NCI-H2171 (cell line): ENCODE results near the gene PLD5.

ENCODE experiments used
- DNase-seq: peaks from one replicate; lab custom pipeline; 2025; lab: John Stamatoyannopoulos, UW

The PLD5 gene

DNA sequence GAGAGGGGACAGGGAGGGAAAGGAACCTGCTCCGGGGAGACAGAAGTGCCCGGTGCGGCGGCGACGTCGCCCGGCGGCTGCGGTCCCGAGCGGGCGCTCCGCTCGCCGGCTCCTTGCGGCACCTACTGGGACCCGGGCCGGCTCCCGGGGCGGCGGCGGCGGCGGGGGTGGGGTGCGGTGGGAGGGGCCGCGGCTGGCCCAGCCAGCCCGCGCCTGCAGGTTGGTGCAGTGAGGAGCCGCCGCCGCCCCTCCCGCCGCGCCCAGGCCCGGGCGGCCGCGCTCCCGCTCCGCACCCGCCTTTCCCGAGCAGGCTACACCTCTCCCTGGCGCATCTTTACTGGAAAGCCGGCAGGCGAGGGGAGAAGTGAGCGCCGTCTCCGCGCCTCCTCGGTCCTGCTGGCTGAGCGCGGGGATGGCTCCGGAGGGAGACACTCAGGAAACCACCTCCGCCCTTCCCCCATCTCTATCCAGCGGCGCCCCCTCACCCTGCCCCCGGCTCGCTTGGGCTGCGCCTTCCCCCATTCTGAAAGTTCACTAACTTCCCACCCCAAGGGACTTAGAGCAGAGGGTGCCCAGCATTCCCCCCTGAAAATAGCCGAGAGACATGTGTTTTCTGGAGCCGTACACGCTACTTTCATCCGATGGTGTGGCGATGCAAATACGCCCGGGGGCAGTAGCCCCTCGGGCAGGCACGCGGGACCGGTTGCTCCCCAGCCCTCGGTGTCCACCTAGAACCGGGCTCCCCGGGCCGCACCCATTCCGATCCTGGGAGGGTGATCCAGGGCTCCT is at the start of gene PLD5:
TSS of gene PLD5 (minus strand) at position 127 of the 789 bp plus-strand sequence.
- DNase-seq, result peak; percentile 58

DNA sequence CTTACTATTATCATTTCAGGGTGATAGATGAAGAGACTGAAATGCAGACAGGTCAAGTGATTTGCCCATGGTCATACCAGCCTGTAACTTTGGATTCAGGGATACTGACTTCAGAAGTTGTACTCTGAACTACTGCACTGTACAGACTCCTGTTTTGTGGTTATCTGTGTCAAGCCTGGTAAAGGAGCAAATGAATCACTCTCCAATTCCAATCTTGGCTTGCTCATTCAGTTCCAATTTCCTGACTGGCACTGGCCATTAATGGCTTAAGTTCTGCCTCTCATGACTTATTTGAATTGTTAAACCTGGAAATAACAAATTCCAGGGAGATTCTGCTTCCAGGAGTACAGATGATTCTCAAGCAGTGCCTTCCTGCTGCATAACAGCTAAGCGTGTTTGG is 45.4 kb upstream of the PLD5 start:
- no peak for DNase-seq

- no peak for DNase-seq
Observed at GRCh38 chr1:242568666-242569065, 44.2 kb upstream of the PLD5 start.

- DNase-seq, result no peak
Observed at GRCh38 chr1:242567596-242567995, 43.1 kb upstream of the PLD5 start.

- no peak for DNase-seq
Observed at GRCh38 chr1:242556759-242557158, 32.3 kb upstream of the PLD5 start.

GRCh38 chr1:242556276-242556675 is 31.8 kb upstream of the PLD5 start:
- no peak for DNase-seq

DNA sequence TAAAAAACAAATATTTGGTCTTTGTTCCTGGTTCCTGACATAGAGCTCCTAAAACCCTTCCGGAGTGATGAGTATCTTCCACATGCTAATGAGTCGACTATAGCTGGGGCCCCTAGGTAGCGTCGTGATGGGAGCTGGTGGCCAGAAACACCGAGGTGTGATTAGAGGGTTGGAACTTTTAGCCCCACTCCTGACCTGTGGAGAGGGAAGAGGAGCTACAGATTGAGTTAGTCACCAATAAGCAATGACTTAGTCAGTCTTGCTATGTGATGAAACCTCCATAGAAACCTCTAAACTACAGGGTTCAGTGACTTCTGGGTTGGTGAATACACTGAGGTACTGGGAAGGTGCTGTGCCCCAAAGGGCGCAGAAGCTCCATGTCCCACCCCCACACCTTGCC is 30.1 kb upstream of the PLD5 start:
- DNase-seq, result no peak

- no peak for DNase-seq
Observed at GRCh38 chr1:242546849-242547729, 22.6 kb upstream of the PLD5 start.

GRCh38 chr1:242546441-242546840 is 21.9 kb upstream of the PLD5 start:
- no peak for DNase-seq

GRCh38 chr1:242544071-242544470 is 19.6 kb upstream of the PLD5 start:
- no peak for DNase-seq

DNA sequence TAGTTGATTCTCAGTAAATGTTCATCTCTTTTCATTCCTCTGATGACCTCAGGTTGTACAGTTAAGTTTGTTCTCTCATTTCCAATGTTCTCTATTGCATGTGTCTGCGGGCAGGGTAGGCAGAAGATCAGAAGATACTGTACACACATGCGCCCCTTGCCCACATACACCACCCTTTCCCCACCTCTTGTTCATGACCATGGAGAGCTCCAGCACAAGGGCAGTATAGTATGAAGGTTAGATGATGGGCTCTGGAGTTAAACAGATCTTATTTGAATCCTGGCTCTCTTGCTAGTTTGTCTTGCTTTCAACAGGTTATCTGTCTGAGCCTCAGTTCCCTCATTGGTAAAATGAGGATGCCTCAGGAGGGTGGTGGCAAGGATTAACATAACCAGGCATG is 17.8 kb upstream of the PLD5 start:
- no peak for DNase-seq

- no peak for DNase-seq
Observed at GRCh38 chr1:242535986-242536385, 11.5 kb upstream of the PLD5 start.

DNA sequence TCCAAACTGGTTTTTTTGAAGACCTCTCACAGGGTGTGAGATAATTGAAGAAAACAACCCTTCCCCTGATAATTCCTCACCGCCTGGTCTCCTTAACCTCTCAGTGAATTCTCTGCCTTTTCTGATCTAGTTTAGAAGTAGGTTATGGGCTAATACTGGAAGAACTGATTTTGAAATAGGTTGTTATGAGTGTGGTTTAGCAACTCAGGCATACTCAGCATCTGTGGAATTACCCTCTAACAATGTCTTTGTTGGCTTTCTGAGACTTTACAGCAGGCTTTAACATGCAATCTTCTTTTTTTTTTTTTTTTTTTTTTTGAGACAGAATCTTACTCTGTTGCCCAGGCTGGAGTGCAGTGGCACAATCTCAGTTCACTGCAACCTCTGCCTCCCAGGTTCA is 10.3 kb upstream of the PLD5 start:
- DNase-seq, result no peak

GRCh38 chr1:242530761-242531160 is 6.3 kb upstream of the PLD5 start:
- no peak for DNase-seq

DNA sequence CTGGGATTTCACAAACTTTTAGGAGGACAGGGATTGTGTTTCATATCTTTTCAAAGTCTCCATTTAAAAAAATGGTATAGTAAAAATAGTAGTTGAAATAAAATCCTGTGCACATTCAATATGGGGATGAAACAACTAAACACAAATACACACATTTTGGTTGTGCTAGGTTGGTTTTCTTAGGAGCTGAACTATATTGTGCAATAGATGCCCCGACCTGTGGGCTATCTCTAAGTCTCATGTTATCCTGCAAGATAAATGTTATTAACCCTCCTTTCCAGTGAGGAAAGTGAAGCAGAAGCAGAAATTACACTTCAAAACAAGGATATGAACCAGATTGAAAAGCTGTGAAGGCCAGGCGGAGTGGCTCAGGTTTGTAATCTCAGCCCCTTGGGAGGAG is 1.3 kb upstream of the PLD5 start:
- no peak for DNase-seq

DNA sequence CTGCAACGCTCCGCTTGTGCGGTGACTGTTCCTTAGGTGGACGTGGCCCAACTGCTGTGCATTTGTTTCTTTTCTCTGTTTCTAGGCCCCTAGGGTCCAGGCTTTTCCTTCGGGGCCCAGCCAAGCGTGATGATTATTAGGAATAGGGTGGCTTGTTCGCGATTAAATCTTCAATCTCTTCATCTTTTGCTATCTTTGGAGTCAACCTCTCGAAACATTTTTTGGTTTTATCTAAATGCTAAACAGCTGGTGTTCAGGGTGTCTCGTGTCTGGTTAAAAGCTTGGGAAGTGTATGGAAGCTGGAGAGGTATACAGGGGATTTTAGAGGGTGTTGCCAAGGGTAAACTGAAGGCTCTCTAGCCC is 844 bp upstream of the PLD5 start:
- no peak for DNase-seq

GRCh38 chr1:242523719-242524570 is 552 bp downstream of the PLD5 start:
- peak; percentile 60 for DNase-seq

- DNase-seq, result no peak
Observed at GRCh38 chr1:242522996-242523718, 1.3 kb downstream of the PLD5 start.

DNA sequence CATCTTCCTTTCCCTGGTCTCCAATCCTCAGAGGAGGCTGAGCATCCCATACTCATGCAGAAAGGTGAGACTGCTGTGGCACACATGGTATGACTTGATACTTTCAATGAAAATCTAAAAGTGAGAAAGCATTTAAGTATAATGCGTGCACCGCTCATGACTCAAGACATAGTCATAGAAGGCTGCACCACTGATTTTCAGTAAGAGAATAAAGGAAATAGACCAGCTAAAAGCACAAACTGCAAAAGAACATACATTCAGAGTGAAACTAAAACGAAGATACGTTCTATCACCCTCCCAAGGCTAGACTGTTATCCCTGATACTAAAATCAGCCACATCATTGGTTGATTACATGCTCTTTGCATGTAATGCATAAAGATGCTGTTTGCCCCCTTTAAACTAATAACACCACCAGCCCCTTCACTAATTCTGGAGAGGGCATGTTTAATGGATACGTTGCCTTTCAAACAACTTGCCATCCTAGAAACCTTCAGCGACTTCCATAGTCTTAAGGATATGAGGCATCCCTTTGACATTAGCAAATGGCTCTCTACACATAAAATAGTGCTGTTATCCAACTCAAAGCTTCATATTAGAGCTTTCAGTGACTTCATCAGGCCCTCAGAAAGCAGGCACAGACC is 2.1 kb downstream of the PLD5 start:
- DNase-seq, result no peak

DNA sequence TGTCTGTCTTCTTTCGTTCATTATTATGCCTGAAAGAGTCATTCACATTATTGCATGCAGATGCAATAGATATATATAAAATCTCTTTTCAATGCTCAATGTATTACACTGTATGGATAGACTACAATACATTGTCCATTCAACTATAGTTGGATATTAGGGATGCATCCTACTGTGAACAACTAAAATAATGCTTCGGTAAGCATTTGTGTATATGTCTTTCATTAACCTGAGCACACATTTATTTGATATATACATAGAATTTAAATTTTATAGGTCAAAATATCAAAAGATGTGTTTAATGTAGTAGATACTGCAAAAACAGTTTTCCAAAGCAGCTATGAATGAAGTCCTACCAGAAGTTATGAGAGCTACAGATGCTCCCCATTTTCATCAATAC is 8.9 kb downstream of the PLD5 start:
- DNase-seq, result no peak

- no peak for DNase-seq
Observed at GRCh38 chr1:242506724-242507123, 17.8 kb downstream of the PLD5 start.
